ENCODE data around the gene UTP14A. TPM values are rescaled to one million over a fixed set of nuclear protein-coding genes. Genes with fewer than 3 reads are reported as not detected.
A peak's percentile ranks its signal among the peaks of the same experiment; 100 is the strongest.

UTP14A gene
- total and polyA plus RNA-seq, 2 experiments from 2014 or later, result 4.7 to 11.8 TPM

DNA sequence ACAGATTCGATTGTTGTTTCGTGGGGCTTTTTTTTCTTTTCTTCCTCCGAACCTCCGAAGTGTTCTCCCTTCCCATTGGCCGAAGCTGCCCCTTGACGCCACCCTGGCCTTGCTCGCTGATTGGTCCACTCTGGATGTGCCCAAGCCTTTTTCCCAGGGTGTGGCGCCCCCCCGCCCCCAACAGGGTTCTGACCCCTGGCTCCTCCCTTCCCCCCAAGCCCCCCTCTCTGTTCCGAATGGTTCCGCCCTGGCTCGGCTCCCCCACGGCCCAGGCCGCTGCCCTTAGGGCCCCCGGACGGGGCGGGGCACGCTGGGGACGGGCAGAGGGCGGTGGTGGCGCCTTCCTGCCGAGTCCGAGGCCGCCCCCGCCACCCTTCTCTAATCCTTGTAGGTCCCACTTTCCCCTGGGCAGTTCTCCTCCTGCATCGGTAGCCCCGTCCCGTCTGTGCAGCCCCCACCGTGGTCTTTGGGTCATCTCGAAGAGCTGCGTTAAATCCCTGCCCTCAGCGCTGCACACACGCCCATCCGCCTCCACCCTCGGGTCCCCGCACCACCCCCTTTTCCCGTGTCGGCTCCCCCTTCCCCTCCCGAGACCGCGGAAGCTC, 25.5 kb downstream of the UTP14A start:
- Histone ChIP-seq H3K36me3 (peaks cover under 1% of the 10 kb centered on the region), H3K4me3 (peak overlapping the region; percentile 52), H3K4me1 (ENCODE audit: low read depth) (no peaks in the 10 kb centered on the region), H3K27ac (peak overlapping the region; percentile 78), H3K9me3 (ENCODE audit: low read depth) (no peaks in the 10 kb centered on the region), H3K27me3 (peaks cover 33% of the 10 kb centered on the region)
- peak; percentile 90 to 97 for DNase-seq (ENCODE audit: low read depth in 1 of 2, low spot score in 1 of 2)
- TF ChIP-seq CTCF (IDR thresholded peaks at IDR 0.05; ENCODE audit: low read depth, low read length), result no peak

- Histone ChIP-seq H3K4me1 (ENCODE audit: low read depth) (no peaks in the 10 kb centered on the region), H3K36me3 (no peaks in the 10 kb centered on the region), H3K9me3 (ENCODE audit: low read depth) (no peaks in the 10 kb centered on the region), H3K27me3 (peaks cover 33% of the 10 kb centered on the region), H3K27ac (peak overlapping the region; percentile 78), H3K4me3 (peak overlapping the region; percentile 52)
- no peak for TF ChIP-seq CTCF (IDR thresholded peaks at IDR 0.05; ENCODE audit: low read depth, low read length)
- DNase-seq (ENCODE audit: low read depth in 1 of 2, low spot score in 1 of 2), result peak; percentile 80 to 93
Observed at GRCh38 chrX:129932016-129932820, 26.3 kb downstream of the UTP14A start.

DNA sequence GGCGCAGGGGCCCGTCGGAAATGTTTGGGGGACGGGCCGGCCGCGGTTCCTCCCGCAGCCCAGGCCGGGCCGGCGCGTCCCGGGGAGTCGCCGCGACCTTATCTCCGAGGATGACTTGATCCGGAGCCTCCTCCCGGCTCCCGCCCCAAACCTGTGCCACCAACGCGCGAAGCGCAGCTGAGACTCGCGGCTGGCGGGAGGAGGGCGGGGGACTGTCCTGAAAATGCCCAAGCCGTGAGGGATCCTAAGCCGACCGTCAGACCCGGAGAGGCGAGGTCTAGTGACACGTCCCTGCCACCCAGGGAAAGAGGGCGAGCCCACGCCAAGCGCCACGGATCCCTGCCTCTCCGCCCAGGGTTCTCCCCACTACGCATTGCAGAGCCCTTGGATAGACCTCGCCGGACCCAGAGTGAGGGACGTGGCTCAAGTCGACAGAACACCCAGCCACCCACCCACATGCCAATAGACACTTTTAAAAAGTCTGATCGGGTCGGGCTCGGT, 26.9 kb downstream of the UTP14A start:
- Histone ChIP-seq H3K36me3 (no peaks in the 10 kb centered on the region), H3K9me3 (ENCODE audit: low read depth) (no peaks in the 10 kb centered on the region), H3K4me3 (peak overlapping the region; percentile 52), H3K27ac (no peak overlapping the region), H3K27me3 (peaks cover 33% of the 10 kb centered on the region), H3K4me1 (ENCODE audit: low read depth) (no peaks in the 10 kb centered on the region)
- no peak for DNase-seq (ENCODE audit: low read depth in 1 of 2, low spot score in 1 of 2)
- no peak for TF ChIP-seq CTCF (IDR thresholded peaks at IDR 0.05; ENCODE audit: low read depth, low read length)

DNA sequence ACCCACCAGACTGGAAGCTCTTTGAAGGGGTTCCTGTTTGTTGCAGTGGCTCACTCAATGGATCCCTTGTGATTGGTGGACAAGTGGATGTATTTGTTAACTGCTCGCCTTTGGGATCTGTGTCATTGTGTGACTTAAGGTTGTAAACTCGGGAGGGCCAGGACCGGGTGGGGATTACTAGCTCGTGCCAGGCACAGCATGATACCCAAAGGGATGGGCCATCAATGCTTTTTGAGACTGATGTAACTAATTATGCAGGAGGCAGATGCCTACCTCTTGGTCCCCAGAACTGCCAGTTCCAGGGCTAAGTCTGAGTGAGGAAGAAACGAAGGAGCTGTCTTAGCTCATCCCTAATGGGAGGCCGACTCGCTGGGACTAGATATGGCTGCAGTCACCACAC, 27.7 kb downstream of the UTP14A start:
- Histone ChIP-seq H3K27ac (no peak overlapping the region), H3K36me3 (no peaks in the 10 kb centered on the region), H3K4me3 (no peak overlapping the region), H3K9me3 (ENCODE audit: low read depth) (no peaks in the 10 kb centered on the region), H3K4me1 (ENCODE audit: low read depth) (no peaks in the 10 kb centered on the region), H3K27me3 (peaks cover 33% of the 10 kb centered on the region)
- DNase-seq (ENCODE audit: low read depth in 1 of 2, low spot score in 1 of 2), result no peak
- TF ChIP-seq CTCF (IDR thresholded peaks at IDR 0.05; ENCODE audit: low read depth, low read length), result no peak

DNA sequence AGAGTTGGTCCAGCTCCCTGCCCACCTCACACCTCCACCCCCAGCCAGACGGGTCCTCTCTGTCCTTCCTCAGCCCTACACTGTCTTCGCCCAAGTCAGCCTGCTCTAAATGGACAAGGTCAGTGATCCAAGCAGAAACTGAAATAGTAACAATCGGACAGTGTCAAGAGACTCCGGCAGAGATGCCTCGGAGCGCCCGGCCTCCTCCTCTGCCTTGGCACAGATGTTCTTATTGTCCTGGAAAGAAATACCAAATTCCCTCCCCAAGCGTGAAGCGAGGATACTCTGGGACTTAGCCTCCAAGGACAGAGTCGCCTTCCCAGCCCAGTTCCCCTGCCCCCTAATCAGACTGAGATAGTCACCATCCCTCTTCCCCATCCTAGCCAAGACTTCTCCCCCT, 28.5 kb downstream of the UTP14A start:
- no peak for TF ChIP-seq CTCF (IDR thresholded peaks at IDR 0.05; ENCODE audit: low read depth, low read length)
- Histone ChIP-seq H3K4me3 (no peak overlapping the region), H3K4me1 (ENCODE audit: low read depth) (no peaks in the 10 kb centered on the region), H3K36me3 (no peaks in the 10 kb centered on the region), H3K27ac (no peak overlapping the region), H3K27me3 (peaks cover 36% of the 10 kb centered on the region), H3K9me3 (ENCODE audit: low read depth) (no peaks in the 10 kb centered on the region)
- DNase-seq (ENCODE audit: low read depth in 1 of 2, low spot score in 1 of 2), result no peak
